ENCODE data around the gene DCST1. TPM values are rescaled to one million over a fixed set of nuclear protein-coding genes. Genes with fewer than 3 reads are reported as not detected.

DCST1 gene
- total RNA-seq, 2 experiments from 2014 or later = not detected

DNA sequence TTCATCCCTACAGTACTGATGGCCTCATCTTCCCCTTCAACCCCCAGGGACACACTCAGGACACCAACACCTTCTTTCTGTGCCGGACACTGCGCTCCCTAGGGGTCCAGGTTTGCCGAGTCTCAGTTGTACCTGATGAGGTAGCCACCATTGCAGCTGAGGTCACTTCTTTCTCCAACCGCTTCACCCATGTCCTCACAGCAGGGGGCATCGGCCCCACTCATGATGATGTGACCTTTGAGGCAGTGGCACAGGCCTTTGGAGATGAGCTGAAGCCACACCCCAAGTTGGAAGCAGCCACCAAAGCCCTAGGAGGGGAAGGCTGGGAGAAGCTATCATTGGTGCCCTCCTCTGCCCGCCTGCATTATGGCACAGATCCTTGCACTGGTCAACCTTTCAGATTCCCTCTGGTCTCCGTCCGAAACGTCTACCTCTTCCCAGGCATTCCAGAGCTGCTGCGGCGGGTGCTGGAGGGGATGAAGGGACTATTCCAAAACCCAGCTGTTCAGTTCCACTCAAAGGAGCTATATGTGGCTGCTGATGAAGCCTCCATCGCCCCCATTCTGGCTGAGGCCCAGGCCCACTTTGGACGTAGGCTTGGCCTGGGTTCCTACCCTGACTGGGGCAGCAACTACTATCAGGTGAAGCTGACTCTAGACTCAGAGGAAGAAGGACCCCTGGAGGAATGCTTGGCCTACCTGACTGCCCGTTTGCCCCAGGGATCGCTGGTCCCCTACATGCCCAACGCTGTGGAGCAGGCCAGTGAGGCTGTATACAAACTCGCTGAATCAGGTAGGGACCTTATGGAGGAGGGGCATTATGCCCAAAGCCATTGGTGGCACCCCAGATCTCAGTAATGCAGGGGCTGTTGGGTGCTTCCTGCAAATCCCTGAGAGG lies 45.3 kb upstream of the DCST1 start:
- ChIA-PET POLR2A (no interaction called here), CTCF (ENCODE audit: unreplicated experiment) (interaction anchor here (0.5 to 1.2 kb wide), 3 partner anchors 11 to 90 kb away, joined by 4 to 7 read pairs (median 6); partner anchors contain the start of gene EFNA3)
- Histone ChIP-seq H3K27ac (ENCODE audit: low read depth, low read length, poor library complexity, severe bottlenecking) (no peak overlapping the region), H4K20me1 (ENCODE audit: insufficient read depth, low read length) (no peaks in the 10 kb centered on the region), H3K4me2 (ENCODE audit: low read length) (no peak overlapping the region), H3K9me2 (ENCODE audit: insufficient read depth, low read length) (no peaks in the 10 kb centered on the region), H3K9me3 (ENCODE audit: low read length) (no peaks in the 10 kb centered on the region), H3K79me2 (ENCODE audit: insufficient read depth, low read depth, low read length) (peaks cover 44% of the 10 kb centered on the region), H3K4me3 (ENCODE audit: low read depth, low read length, poor library complexity, severe bottlenecking) (no peak overlapping the region), H3K4me1 (ENCODE audit: insufficient read depth, low read length, poor library complexity, severe bottlenecking) (peaks cover 10% of the 10 kb centered on the region), H3K36me3 (ENCODE audit: insufficient read depth, low read length) (peaks cover 54% of the 10 kb centered on the region), H2AFZ (ENCODE audit: low read length) (no peak overlapping the region)
- BruUV-seq (replicated peaks) = no TSS peak
- TF ChIP-seq, protein P1, sequence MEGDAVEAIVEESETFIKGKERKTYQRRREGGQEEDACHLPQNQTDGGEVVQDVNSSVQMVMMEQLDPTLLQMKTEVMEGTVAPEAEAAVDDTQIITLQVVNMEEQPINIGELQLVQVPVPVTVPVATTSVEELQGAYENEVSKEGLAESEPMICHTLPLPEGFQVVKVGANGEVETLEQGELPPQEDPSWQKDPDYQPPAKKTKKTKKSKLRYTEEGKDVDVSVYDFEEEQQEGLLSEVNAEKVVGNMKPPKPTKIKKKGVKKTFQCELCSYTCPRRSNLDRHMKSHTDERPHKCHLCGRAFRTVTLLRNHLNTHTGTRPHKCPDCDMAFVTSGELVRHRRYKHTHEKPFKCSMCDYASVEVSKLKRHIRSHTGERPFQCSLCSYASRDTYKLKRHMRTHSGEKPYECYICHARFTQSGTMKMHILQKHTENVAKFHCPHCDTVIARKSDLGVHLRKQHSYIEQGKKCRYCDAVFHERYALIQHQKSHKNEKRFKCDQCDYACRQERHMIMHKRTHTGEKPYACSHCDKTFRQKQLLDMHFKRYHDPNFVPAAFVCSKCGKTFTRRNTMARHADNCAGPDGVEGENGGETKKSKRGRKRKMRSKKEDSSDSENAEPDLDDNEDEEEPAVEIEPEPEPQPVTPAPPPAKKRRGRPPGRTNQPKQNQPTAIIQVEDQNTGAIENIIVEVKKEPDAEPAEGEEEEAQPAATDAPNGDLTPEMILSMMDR (conservative IDR thresholded peaks at IDR 0.05; ENCODE audit: low read length) = peak; percentile 28; the same call in 1 of the 2 replicates
- TF ChIP-seq EZH2phosphoT487 (IDR thresholded peaks at IDR 0.05; ENCODE audit: borderline replicate concordance, low read depth, low read length) = no peak
- no peak for DNase-seq (ENCODE audit: low spot score)
- intact Hi-C loops (cut with micrococcal nuclease; ENCODE audit: unreplicated experiment) = no loop called here

DNA sequence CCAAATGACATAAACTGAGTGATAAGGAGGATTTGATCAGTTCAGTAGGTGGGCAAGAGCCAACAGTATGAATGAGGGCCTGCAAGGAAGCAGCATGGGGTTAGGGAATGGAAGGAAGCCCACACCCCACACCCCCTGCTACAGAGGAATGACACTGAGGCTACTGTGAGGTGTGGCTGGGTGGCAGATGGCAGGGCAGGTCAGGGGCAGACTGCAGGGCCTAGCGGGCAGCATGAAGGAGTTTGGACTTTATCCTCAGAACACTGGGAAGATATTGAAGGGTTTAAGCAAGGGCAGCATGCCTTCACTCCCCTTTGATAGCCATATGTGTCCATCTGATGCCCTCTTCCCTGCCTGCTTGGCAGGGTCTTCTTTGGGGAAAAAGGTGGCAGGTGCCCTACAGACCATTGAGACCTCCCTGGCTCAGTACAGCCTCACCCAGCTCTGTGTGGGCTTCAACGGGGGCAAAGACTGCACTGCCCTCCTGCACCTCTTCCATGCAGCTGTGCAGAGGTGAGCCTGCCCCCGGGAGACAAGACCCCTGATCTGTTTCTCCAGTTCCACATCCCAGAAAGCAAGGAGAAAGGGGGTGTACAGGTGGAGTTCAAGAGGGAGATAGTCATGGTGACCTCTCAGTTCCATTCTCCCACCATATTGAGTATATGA lies 44.3 kb upstream of the DCST1 start:
- Histone ChIP-seq H3K4me1 (ENCODE audit: insufficient read depth, low read length, poor library complexity, severe bottlenecking) (peaks cover 17% of the 10 kb centered on the region), H3K4me2 (ENCODE audit: low read length) (no peak overlapping the region), H3K36me3 (ENCODE audit: insufficient read depth, low read length) (peaks cover 59% of the 10 kb centered on the region), H3K4me3 (ENCODE audit: low read depth, low read length, poor library complexity, severe bottlenecking) (no peak overlapping the region), H3K27ac (ENCODE audit: low read depth, low read length, poor library complexity, severe bottlenecking) (no peak overlapping the region), H3K79me2 (ENCODE audit: insufficient read depth, low read depth, low read length) (peaks cover 34% of the 10 kb centered on the region), H4K20me1 (ENCODE audit: insufficient read depth, low read length) (no peaks in the 10 kb centered on the region), H3K9me2 (ENCODE audit: insufficient read depth, low read length) (no peaks in the 10 kb centered on the region), H2AFZ (ENCODE audit: low read length) (no peak overlapping the region), H3K9me3 (ENCODE audit: low read length) (no peaks in the 10 kb centered on the region)
- ChIA-PET POLR2A (no interaction called here), CTCF (ENCODE audit: unreplicated experiment) (no interaction called here)
- no TSS peak for BruUV-seq (replicated peaks)
- intact Hi-C loops (cut with micrococcal nuclease; ENCODE audit: unreplicated experiment) = no loop called here
- TF ChIP-seq, protein P1 (conservative IDR thresholded peaks at IDR 0.05; ENCODE audit: low read length) = no peak
- no peak for TF ChIP-seq EZH2phosphoT487 (IDR thresholded peaks at IDR 0.05; ENCODE audit: borderline replicate concordance, low read depth, low read length)
- DNase-seq (ENCODE audit: low spot score) = no peak
